Spleen (tissue), 11 donors: Measurements from ENCODE around the gene NEURL1. TPM values are rescaled to one million over a fixed set of nuclear protein-coding genes. Genes with fewer than 3 reads are reported as not detected.

Experiments
- DNase-seq: peaks from one replicate; pipeline ENCODE4 v3.0.0-alpha.2; 2020
- H3K27ac ChIP-seq, 8 donors: fragments of 200-600 bp; sonication (generic) in 7 of 8; 1 replicate in 4 of 8; 2 replicates in 4 of 8; pipeline versions ENCODE4 v1.5.0 to v1.8.0; 2016 to 2021; ENCODE audit warnings: inconsistent platforms in 4 of 8, mild to moderate bottlenecking in 4 of 8, moderate library complexity in 1 of 8
- H3K27me3 ChIP-seq, 7 donors: fragments of 200-600 bp; sonication (generic) in 6 of 7; replicated peaks in 1 of 7; 1 replicate in 4 of 7; 2 replicates in 3 of 7; pipeline versions ENCODE4 v1.5.0 to v1.8.0; 2016 to 2021; ENCODE audit warnings: inconsistent platforms in 3 of 7, mild to moderate bottlenecking in 1 of 7
- H3K36me3 ChIP-seq, 6 donors: fragments of 200-600 bp; sonication (generic) in 5 of 6; 1 replicate in 4 of 6; 2 replicates in 2 of 6; pipeline versions ENCODE4 v1.5.0 to v1.8.0; 2016 to 2021; ENCODE audit warnings: inconsistent platforms in 2 of 6
- H3K4me1 ChIP-seq, 6 donors: fragments of 200-600 bp; sonication (generic) in 5 of 6; 1 replicate in 3 of 6; 2 replicates in 3 of 6; pipeline versions ENCODE4 v1.5.0 to v1.8.0; 2016 to 2021; ENCODE audit warnings: inconsistent platforms in 3 of 6
- H3K4me3 ChIP-seq, 8 donors: fragments of 200-600 bp; sonication (generic) in 7 of 8; 1 replicate in 4 of 8; 2 replicates in 4 of 8; pipeline versions ENCODE4 v1.5.0 to v1.8.0; 2016 to 2021; ENCODE audit warnings: inconsistent platforms in 4 of 8, mild to moderate bottlenecking in 4 of 8, moderate library complexity in 2 of 8
- H3K9me3 ChIP-seq, 8 donors: fragments of 200-600 bp; sonication (generic) in 7 of 8; 1 replicate in 4 of 8; 2 replicates in 4 of 8; pipeline versions ENCODE4 v1.5.0 to v1.8.0; 2016 to 2021; ENCODE audit warnings: inconsistent platforms in 4 of 8
- POLR2A ChIP-seq, 3 donors: fragments of 450-650 bp; IDR thresholded peaks; one replicate each; pipeline ENCODE4 v1.5.1; 2017; ENCODE audit warnings: antibody characterized with exemption in 3 of 3, mild to moderate bottlenecking in 1 of 3
- POLR2AphosphoS5 ChIP-seq, 3 donors: sonication (generic); formaldehyde crosslinking; IDR thresholded peaks; one replicate each; pipeline ENCODE4 v1.5.1; 2017; ENCODE audit warnings: antibody characterized with exemption in 3 of 3
- WGBS, 5 donors: extraction: QIAGEN DNeasy Blood & Tissue Kit in 3 of 5; methylation state at CpG; one replicate each; pipeline versions ENCODE4 v1.1.5 to v1.1.7; 2013 to 2018; 5-methylcytosine and 5-hydroxymethylcytosine counted together
- intact Hi-C: fragments of 100-400 bp; cut with DNase I; formaldehyde crosslinking; loops from one replicate; pipeline ENCODE4 v1.15.0; 2023; ENCODE audit warnings: low total_unique reads
- polyA plus RNA-seq, 3 donors: library from polyadenylated mRNA; stranded (reverse); fragments of 200-250 nt; gene quantifications; one replicate each; pipeline ENCODE4 v1.2.1, GENCODE V29; 2013
- total RNA-seq, 7 donors: library from RNA; depleted of rRNA in 3 of 7; stranded (reverse); fragments of >200 nt in 3 of 7; fragmentation: NEBNext Ultra II Directional in 4 of 7; extraction: Animal tissue kit (Norgen Biotek cat#: 25700) in 4 of 7; gene quantifications; one replicate each; pipeline versions ENCODE4 v1.1.0 to v1.2.1, GENCODE V29; 2016 to 2021
- TF ChIP-seq, protein P1 (sequence below), 11 experiments: fragments of 200-600 bp in 7 of 11; fragments of 450-650 bp in 4 of 11; sonication (generic) in 4 of 11; IDR thresholded peaks in 8 of 11; conservative IDR thresholded peaks in 3 of 11; 1 replicate in 7 of 11; 2 replicates in 4 of 11; pipeline versions ENCODE4 v1.4.0 to v1.8.0; 2016 to 2021; ENCODE audit warnings: antibody characterized with exemption in 11 of 11, inconsistent platforms in 4 of 11, mild to moderate bottlenecking in 1 of 11
- donor health status: healthy with polysubstance abuse.
- donor health status: DM: no; HTN: no; CAD: no; lungs with moderate emphysema.
- donor health status: DM: no; HTN: no; CAD: no.
- donor health status: Bipolar disorder and iron deficiency.
- donor health status: healthy.
- donor health status: DM: no; HTN: no; CAD: no.
- donor health status: DM: yes; HTN: yes; CAD: no.

The NEURL1 gene
- total and polyA plus RNA-seq, 10 donors = 0.43 to 3.6 (median 2.3) TPM

DNA sequence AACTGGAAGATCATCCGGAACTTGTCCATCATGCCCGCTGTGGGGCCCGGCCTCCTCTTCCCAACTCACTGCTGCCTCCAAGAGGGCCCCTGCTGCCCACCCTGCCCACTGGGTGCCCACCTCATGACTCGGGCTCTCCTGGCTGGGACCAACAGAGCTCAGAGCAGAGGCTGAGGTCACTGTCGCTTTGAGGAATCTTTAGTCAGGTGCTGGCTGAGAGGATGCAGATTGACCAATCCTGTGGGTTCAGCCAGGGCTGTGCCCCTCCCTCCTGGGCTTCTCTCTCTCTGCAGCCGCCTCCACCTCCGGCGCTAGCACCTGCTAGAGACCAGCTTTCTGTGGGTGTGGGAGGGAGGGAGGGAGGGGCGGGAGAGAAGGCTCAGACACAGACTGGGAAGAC lies 34.8 kb upstream of the NEURL1 start, which contains the start of gene CALHM1:
TSS of gene CALHM1 (minus strand) at position 181 of the 400 bp plus-strand sequence. CDS start at position 32, 149 bp downstream.
- H3K27ac ChIP-seq = no peak within 1 kb of the TSS
- no peaks in the 10 kb centered on the region for H3K27me3 ChIP-seq
- H3K4me3 ChIP-seq = no peak within 1 kb of the TSS
- no peaks in the 10 kb centered on the region for H3K9me3 ChIP-seq
- WGBS, 5 donors = 47 to 78% (median 62%) methylated on average over 3 to 9 of the region's 9 CpGs
- DNase-seq = no peak
- no peaks in the 10 kb centered on the region for H3K36me3 ChIP-seq
- TF ChIP-seq, protein P1, sequence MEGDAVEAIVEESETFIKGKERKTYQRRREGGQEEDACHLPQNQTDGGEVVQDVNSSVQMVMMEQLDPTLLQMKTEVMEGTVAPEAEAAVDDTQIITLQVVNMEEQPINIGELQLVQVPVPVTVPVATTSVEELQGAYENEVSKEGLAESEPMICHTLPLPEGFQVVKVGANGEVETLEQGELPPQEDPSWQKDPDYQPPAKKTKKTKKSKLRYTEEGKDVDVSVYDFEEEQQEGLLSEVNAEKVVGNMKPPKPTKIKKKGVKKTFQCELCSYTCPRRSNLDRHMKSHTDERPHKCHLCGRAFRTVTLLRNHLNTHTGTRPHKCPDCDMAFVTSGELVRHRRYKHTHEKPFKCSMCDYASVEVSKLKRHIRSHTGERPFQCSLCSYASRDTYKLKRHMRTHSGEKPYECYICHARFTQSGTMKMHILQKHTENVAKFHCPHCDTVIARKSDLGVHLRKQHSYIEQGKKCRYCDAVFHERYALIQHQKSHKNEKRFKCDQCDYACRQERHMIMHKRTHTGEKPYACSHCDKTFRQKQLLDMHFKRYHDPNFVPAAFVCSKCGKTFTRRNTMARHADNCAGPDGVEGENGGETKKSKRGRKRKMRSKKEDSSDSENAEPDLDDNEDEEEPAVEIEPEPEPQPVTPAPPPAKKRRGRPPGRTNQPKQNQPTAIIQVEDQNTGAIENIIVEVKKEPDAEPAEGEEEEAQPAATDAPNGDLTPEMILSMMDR (IDR thresholded peaks at IDR 0.05 in 8 of 11, conservative IDR thresholded peaks at IDR 0.05 in 3 of 11) = no peak
- TF ChIP-seq POLR2AphosphoS5 (IDR thresholded peaks at IDR 0.05) = no peak
- intact Hi-C loops = no loop called here
- peaks cover 0 to 22% (median 6%) of the 10 kb centered on the region in 6 donors for H3K4me1 ChIP-seq

DNA sequence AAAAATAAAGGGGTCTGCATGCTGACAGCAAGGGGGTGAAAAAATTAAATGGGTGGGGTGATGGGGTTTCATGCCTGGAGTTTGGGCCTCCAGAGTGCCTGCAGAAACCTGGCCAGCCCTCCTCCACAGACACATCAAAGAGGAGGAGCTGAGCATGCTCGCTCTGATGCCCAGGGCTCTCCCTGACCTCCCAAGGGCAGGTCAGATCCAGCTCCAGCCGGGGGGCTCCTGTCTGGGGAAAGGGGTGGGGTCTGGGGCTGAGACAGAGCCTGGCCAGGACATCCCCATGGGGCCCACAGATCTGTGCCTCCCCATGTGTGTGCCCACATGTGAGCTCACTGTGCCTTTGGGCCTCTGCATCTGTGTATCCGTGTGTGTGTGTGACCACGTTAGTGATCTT lies 33.9 kb upstream of the NEURL1 start:
- 64 to 81% (median 71%) methylated on average over 2 to 4 of the region's 4 CpGs for WGBS, 5 donors
- no peak for DNase-seq
- intact Hi-C loops = no loop called here
- Histone ChIP-seq H3K4me3 (no peak overlapping the region), H3K4me1 (peaks cover 0 to 19% (median 6%) of the 10 kb centered on the region in 6 donors), H3K9me3 (no peaks in the 10 kb centered on the region), H3K36me3 (no peaks in the 10 kb centered on the region), H3K27me3 (no peaks in the 10 kb centered on the region), H3K27ac (no peak overlapping the region)
- TF ChIP-seq POLR2AphosphoS5 (IDR thresholded peaks at IDR 0.05) = no peak
- TF ChIP-seq, protein P1 (IDR thresholded peaks at IDR 0.05 in 8 of 11, conservative IDR thresholded peaks at IDR 0.05 in 3 of 11) = no peak
- no peak for TF ChIP-seq POLR2A (IDR thresholded peaks at IDR 0.05)

DNA sequence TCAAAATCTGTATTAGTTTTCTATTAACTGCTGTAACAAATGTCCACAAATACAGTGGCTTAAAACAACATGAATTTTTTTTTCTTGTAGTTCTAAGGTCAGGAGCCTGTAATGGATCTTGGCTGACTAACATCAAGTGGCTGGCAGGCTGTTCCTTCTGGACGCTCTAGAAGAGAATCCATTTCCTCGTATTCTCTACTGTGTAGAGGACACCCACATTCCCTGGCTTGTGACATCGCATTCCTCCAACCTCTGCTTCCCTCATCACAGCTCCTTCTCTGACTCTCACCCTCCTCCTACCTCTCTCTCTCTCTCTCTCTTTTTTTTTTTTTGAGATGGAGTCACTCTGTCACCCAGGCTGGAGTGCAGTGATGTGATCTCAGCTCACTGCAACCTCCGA lies 30.0 kb upstream of the NEURL1 start:
- H3K9me3 ChIP-seq = no peaks in the 10 kb centered on the region
- H3K4me3 ChIP-seq = no peak overlapping the region
- no peak for TF ChIP-seq POLR2A (IDR thresholded peaks at IDR 0.05)
- no peak for TF ChIP-seq POLR2AphosphoS5 (IDR thresholded peaks at IDR 0.05)
- 78 to 90% (median 86%) methylated on average over 4 of the region's 4 CpGs for WGBS, 5 donors
- H3K36me3 ChIP-seq = no peaks in the 10 kb centered on the region
- no peaks in the 10 kb centered on the region for H3K27me3 ChIP-seq
- intact Hi-C loops = no loop called here
- H3K4me1 ChIP-seq = peaks cover 0 to 32% (median 20%) of the 10 kb centered on the region in 6 donors
- DNase-seq = no peak
- no peak overlapping the region for H3K27ac ChIP-seq

DNA sequence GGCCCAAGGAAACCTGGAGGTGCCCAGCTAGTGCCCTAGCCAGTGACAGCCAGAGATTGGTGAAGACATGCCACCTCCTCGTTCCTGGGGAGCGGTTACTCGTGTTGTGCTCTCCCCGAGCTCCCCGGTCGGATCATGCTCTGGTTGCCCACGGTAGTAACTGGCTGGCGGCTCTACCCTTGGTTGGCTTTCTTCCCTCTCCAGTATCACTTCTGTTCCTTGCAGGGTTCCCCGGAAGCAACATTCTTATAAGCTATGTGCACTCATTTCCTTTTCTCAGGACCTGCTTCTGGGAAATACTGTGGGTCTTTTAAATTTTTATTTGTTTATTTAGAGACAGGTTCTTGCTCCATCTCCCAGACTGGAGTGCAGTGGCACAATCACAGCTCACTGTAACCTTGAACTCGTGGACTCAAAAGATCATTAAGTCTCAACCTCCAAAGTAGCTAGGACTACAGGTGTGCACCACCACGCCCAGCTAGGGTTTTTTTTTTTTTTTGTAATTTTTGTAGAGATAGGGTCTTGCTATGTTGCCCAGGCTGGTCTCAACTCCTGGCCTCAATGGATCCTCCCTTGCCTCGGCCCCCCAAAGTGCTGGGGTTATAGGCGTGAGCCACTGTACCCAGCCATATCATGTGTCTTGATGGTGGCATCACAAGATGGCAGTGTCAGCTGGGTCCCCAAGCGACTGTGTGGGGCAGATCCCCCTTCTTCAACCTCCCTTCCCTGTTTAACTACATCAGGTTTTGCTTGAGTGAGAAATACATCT lies 27.9 kb upstream of the NEURL1 start:
- 76 to 94% (median 87%) methylated on average over 14 of the region's 14 CpGs for WGBS, 5 donors
- Histone ChIP-seq H3K36me3 (no peaks in the 10 kb centered on the region), H3K4me3 (no peak overlapping the region), H3K4me1 (peaks cover under 1 to 38% (median 21%) of the 10 kb centered on the region in 6 donors), H3K27ac (peak overlapping the region in 3 of 8 donors; percentile 24 to 54 (median 50)), H3K27me3 (no peaks in the 10 kb centered on the region), H3K9me3 (no peaks in the 10 kb centered on the region)
- TF ChIP-seq, protein P1 (IDR thresholded peaks at IDR 0.05 in 8 of 11, conservative IDR thresholded peaks at IDR 0.05 in 3 of 11) = no peak
- no peak for TF ChIP-seq POLR2A (IDR thresholded peaks at IDR 0.05)
- no peak for TF ChIP-seq POLR2AphosphoS5 (IDR thresholded peaks at IDR 0.05)
- intact Hi-C loops = no loop called here
- no peak for DNase-seq
